IPS-11a (cell line): ENCODE data around the gene ASCC2.
A peak's percentile ranks its signal among the peaks of the same experiment; 100 is the strongest.
"Not testable (repeated sequence)": the region's sequence is repeated elsewhere in the genome, so short reads cannot be mapped to it uniquely, and the experiment has no call there.

Experiments
- H3K4me3 ChIP-seq: one replicate; pipeline ENCODE4 v1.5.1; 2013; ENCODE audit warnings: low read depth, low read length, control low read depth

The ASCC2 gene, protein sequence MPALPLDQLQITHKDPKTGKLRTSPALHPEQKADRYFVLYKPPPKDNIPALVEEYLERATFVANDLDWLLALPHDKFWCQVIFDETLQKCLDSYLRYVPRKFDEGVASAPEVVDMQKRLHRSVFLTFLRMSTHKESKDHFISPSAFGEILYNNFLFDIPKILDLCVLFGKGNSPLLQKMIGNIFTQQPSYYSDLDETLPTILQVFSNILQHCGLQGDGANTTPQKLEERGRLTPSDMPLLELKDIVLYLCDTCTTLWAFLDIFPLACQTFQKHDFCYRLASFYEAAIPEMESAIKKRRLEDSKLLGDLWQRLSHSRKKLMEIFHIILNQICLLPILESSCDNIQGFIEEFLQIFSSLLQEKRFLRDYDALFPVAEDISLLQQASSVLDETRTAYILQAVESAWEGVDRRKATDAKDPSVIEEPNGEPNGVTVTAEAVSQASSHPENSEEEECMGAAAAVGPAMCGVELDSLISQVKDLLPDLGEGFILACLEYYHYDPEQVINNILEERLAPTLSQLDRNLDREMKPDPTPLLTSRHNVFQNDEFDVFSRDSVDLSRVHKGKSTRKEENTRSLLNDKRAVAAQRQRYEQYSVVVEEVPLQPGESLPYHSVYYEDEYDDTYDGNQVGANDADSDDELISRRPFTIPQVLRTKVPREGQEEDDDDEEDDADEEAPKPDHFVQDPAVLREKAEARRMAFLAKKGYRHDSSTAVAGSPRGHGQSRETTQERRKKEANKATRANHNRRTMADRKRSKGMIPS

DNA sequence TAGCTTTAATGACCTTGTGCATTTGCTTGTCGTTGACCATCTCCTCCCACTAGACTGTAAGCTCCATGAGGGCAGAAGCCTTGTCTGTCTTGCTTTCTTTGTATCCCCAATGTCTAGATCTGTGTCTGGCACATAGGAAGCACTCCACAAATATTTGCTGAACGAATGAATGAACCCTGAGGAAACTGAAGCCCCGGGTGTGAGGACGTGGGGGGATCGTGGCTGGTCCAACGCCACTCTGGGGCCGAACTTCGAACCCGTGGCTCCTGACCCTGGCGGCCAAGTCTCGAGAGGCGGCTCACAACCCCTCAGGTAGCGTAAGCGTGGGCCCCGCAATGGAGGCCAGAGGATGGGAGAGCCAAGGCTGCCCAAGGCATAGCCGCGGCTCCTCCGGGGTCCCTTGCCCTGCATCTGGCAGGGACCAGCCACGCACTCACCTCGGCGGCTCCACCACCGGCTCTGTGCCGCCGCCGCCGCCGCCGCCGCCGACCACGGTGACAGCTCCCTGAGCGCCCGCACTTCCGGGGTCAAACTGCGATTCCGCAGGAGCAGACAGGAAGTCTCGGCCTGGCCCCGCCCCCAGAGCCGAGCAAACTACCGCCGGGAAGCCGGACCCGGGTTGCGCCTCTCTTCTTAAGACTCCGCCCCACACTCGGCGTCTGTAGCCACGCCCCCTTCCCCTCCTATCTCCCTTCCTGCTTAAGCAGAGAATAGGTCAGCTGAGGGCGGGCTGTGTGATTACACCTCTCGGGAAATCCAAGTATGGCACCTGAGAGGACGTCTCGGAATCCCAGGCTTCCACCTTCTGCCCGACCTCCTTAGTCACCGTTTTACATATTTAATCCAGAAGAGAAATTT, at the start of gene ASCC2:
TSS of gene ASCC2 (minus strand) at position 534 of the 858 bp plus-strand sequence. CDS start 5,949 bp downstream, outside the sequence.
- peak within 1 kb of the TSS; percentile 93 for H3K4me3 ChIP-seq

DNA sequence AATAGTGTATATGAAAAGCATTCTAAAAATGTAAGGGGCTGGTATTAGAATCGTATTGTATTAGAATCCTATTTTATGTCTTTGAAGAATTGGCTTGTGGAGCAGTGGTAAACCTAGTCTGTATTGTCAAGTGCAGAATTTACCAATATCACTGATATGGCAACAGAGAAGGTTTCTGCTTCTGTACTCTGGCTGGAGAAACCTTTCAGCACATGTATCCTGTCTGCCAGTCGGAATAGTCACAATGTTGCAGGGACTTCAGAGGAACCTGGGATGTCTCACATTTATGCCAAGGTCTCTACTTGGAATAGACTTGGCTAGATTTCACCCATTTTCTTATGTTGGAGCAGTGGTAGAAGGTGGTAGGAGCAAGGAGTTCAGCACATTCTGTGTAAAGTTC, 49.3 kb upstream of the ASCC2 start:
- no peak overlapping the region for H3K4me3 ChIP-seq

DNA sequence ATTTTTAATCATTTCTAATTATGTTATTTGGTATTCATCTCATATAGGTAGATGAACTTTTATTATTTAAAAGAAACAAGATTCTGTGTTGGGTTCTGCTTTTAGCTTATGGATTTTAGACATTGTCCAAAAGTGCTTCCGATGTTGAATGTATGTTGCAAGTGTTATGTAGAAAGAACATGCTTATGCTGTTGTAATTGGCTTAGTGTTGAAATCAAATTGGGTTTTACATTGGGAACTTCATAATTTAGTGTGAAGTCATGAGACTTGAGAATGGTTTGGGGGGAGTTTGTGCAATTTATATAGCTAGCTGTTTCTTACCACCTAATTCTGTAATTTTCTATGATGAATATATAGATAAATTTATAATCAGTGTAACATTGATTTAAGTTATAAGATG, 48.5 kb upstream of the ASCC2 start:
- no peak overlapping the region for H3K4me3 ChIP-seq

DNA sequence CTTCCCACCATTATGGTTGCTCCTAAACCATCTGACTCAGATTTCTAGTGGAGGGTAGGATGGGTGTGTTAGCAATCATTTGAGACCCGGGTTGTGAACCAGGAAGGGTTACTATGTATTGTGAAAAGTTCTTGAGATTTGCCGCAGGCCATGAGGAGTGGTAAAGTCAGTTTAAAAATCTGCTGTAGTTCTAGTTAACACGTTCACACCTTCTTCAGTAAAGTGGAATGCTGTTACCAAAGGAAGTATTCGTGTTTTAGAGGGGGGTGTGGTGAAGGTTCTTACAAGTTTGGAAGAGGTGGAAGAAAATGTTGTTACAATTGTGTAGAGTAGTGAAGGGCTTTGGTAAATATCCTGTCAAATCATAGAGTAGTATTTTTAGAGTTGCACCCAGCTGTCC, 47.5 kb upstream of the ASCC2 start:
- H3K4me3 ChIP-seq = no peak overlapping the region

DNA sequence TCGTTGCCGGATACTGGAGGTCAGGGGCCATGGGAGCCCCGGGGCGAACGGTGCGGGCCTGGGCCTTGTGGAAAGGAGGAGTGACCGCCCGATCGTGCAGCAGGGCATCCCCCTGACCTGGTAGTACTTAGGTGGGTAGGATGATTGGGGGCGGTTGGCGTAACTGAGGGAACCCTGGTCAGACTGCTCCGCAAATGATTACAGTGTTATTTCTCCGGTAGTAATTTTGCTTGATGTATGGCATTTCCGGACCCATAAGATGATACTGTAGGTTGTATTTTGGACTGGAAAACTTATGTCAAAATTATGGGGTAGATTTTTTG, 45.7 kb upstream of the ASCC2 start:
- peak overlapping the region; percentile 85 for H3K4me3 ChIP-seq

DNA sequence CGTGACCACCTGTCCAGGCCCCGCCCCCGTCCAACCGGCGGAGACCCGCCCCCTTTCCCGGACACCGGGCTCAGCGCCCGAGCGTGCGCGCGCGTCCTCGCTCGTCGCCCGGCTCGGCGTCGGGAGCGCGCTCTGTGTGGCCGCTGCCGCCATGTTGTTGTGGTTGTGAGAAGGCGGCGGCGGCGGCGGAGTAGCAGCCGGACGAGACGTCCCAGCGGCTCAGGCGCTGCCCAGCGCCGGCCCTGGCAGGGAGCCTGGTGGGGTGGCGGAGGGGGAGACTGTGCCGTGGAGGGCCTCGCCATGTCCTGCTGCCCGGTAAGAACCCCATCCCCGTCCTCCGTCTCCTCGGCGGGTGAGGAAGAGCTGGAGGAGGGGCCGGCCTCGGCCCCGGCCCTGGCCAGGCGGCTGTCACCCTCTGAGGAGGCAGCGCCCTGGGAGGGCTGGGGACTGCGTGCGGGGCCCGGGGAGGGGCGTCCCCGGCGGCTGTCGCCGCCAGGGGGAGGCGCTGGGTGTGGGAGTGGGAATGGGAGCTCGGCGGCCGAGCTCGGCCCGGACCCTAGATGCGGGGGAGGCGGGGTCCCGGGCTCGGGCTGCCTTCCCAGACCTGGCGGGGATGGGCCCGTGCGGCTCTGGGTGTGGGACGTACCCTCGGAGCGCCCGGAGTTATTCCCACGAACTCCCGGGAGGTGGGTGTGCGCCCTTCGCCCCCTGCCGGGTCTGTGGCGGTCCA, 45.1 kb upstream of the ASCC2 start, which contains the start of gene MTMR3:
TSS of gene MTMR3 (plus strand) at position 130 of the 730 bp plus-strand sequence. CDS start 87,886 bp downstream, outside the sequence.
- peak within 1 kb of the TSS; percentile 85 for H3K4me3 ChIP-seq

DNA sequence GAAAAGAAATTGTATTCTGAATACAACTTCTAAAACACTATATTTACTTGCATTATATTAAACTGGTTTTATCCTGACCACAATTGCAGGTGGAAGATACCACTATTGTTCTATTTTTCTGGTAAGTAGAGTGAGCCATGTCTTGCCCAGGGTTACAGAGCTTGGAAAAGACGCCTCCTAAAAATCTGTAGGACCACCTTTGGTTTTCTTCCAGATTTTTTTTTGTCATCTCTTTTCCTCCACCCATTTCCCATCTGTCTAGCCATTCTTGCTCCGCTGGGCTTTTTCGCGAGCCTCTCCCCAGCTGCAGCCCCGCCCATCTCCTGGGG, 44.6 kb upstream of the ASCC2 start:
- H3K4me3 ChIP-seq = no peak overlapping the region

DNA sequence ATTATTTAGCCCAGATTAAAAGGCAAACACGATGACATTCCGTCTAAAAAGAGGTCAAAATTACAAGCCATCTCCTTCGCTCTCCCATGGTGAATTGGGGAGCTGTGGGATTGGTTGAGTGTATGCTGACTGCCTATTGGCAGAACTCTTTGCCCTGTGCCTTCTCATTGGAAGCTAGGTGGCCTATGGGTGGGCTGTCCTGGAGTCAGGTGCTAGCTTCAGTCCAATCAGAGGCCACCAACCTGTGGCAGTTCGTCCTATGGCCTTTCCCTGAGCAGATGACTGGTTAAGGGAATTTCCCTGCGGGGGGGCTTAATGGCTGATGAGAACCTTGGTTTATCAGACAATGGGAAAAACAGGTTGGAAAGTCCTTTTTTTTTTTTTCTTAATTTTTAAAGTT, 41.7 kb upstream of the ASCC2 start:
- H3K4me3 ChIP-seq = no peak overlapping the region

DNA sequence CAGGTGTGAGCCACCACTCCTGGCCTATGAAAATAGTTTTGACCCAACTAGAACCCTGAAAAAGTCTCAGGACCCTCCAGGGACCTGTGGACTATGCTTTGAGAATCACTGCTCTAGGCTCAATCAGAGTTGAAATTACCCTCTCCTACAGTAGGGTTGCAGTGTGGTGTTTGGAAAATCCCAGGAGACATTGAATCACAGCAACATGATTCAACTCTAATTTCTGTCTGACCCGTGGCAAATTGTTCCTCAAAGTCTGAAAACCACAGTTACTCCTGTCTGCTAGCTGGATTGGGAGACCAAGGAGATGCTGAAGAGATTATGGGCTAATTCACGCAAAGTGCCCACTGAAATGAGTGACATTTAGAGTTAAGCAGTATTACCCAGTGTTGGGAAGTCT, 39.5 kb upstream of the ASCC2 start:
- no peak overlapping the region for H3K4me3 ChIP-seq

DNA sequence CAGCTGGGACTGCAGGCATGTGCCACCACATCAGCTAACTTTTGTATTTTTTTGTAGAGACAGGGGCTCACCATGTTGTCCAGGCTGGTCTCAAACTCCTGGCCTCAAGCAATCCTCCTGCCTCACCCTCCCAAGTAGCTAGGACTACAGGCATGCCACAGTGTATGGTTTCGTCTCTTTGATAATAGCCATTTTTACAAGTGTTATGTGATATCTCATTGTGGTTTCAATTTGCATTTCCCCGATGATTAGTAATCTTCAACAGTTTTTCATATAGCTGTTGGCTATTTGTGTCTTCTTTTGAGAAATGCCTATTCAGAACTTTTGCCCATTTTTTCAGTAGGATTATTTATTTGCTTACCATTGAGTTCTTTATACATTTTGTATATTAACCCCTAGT, 35.9 kb upstream of the ASCC2 start:
- H3K4me3 ChIP-seq = no peak overlapping the region

DNA sequence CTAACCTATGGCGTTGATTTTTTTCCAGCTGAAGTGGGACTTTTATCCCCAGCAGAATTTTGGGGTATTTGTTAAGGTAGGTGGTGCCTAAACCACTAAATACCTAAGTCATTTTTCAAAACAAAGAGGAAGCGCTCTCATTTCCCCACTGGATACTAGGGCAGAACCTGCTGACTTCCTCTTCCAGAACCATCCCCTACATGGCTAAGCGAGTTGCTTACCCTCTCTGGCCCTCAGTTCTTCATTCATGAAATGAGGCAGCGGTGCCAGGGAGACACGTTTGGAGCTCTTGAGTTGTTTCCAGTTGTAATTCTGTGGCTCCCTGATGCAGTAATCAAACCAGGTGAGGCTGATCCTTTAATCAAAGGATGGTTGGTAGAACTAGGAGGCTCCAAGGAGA, 34.9 kb upstream of the ASCC2 start:
- H3K4me3 ChIP-seq = no peak overlapping the region

DNA sequence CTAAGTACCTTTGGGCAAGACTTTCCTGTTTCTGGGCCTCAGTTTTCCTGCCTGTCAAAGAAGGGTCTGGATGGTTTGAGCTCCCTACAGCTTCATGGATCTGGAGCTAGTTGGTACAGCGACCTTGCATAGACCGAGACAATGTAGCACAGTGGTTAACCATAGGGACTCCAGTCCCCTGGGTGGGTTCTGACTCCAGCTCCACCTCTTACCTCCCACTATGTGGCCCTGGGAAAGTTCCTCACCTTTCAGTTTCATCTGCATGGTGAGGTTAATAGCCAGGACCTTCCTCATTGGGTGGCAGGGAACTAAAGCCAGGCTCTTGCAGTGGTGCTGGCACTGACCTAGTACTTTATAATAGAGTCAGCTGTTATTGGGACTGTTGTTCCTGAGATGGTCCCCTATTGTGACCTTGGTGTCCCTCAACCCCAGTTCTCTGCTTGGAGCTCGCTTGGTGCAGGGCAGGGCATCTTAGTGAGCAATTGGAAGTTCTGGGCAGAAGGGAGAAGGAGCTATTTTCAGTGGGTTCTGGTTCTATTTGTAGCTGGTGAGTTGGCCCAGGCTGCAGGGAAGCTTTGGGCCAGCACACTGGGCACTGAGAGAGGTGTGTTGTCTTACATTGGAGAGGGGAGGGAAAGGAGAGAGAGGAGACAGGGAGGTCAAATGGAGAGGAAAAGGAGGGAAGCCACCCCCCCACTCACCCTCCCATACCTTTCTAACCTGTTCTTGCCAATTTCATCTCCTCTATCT, 34.2 kb upstream of the ASCC2 start:
- no peak overlapping the region for H3K4me3 ChIP-seq

DNA sequence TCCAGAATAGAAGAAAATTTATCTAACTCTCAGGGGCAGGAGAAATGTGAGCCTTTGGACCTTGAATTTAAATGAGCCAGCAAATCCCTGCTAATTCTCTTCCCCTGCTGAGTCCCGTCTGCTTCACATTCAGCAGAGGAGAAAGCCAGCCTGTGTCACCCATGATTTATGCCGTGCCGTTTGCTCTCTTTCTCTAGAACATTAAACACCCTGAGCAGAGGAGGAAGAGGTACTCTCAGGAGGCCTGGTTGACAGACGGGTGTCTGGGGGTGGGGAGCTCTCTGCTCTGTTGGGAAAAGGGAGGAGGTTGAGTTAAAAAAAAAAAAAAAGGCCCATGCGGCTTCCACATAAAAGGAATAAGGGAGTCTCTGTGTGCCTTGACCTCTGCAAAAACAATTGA, 33.6 kb upstream of the ASCC2 start:
- H3K4me3 ChIP-seq = no peak overlapping the region

DNA sequence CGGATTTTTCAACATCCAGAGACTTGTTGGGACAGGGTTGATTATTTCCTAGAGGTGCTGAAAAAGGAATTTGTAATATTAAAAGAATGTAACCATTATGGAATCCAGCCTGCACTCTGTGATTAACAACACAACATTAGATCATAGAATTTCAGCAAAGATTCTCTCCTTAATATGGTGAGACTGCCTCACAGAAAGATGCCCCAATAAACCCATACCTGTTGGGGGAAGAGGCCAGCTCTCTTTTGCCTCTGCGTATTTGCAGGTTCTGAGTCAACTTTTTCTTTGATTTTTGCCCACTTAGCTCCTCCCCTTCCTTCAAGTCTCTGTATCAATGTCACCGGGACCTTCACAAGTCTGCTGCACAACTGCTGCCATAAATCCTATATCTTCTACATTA, 32.5 kb upstream of the ASCC2 start:
- no peak overlapping the region for H3K4me3 ChIP-seq

DNA sequence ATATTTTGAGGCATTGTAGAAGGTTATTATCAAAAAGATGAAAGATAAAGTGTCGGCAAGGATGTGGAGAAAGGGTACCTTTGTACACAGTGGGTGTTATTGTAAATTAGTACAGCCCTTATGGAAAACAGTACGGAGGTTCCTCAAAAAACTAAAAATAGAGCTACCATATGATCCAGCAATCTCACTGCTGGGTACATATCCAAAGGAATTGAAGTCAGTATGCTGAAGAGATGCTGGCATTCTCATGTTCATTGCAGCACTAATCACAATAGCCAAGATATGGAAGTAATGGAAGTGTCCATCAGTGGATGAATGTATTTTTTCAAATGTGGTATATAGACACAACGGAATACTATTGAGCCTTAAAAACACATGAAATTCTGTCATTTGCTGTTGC, 29.8 kb upstream of the ASCC2 start:
- no peak overlapping the region for H3K4me3 ChIP-seq

DNA sequence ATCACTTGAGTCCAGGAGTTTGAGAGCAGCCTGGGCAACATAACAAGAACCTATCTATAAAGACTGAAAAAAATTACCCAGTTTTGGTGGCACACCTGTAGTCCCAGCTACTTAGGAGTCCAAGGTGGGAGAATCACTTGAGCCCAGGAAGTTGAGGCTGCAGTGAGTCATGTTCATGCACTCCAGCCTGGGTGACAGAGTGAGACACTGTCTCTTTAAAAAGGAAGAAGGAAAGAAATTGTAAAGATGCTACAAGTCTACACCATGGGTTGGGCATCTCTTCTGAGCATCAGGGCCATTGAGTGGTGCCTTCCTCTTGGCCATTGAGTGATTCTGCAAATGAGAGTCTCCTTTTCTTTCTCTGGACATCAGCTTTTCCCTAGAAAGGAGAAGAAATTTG, 29.2 kb upstream of the ASCC2 start:
- H3K4me3 ChIP-seq = no peak overlapping the region

DNA sequence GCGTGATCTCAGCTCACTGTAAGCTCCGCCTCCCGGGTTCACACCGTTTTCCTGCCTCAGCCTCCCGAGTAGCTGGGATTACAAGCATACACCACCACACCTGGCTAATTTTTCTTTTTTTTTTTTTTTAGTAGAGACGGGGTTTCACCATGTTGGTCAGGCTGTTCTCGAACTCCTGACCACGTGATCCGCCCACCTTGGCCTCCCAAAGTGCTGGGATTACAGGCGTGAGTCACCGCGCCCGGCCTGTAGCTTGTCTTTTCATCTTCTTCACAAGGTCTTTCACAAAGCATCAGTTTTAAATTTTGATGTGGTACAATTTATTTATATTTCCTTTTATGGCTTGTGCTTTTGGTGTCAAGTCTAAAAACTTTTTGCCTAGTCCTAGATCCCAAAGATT, 27.5 kb upstream of the ASCC2 start:
- H3K4me3 ChIP-seq = not testable (repeated sequence)

DNA sequence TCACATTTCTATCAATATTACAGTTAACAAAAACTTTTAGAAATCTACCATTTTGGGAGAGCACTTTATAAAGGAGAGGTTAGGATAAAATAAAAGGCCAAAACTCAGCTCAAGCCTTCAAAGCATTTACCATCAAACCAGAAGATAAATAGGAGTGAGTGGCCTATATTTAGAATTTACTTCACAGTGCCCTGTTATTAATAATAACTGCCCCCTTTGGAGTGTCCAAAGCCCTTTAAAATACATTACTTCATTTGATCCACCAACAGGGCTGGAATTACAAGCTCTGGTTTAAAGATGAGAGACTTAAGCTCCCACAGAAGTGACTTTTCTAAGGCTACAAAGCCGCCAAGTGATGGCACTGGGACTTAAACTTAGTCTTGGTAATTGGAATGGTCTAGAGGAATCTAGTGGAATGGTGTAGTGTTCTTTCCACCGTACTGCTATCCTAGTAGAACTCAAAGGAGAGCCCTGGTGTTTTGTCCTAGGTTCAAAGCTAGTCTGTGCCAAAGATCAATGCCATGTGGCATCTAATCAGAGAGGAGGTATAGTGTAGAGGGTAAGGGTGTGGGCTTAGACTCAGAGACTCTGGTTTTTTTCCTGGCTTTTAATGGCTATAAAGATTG, 23.7 kb upstream of the ASCC2 start:
- H3K4me3 ChIP-seq = no peak overlapping the region

DNA sequence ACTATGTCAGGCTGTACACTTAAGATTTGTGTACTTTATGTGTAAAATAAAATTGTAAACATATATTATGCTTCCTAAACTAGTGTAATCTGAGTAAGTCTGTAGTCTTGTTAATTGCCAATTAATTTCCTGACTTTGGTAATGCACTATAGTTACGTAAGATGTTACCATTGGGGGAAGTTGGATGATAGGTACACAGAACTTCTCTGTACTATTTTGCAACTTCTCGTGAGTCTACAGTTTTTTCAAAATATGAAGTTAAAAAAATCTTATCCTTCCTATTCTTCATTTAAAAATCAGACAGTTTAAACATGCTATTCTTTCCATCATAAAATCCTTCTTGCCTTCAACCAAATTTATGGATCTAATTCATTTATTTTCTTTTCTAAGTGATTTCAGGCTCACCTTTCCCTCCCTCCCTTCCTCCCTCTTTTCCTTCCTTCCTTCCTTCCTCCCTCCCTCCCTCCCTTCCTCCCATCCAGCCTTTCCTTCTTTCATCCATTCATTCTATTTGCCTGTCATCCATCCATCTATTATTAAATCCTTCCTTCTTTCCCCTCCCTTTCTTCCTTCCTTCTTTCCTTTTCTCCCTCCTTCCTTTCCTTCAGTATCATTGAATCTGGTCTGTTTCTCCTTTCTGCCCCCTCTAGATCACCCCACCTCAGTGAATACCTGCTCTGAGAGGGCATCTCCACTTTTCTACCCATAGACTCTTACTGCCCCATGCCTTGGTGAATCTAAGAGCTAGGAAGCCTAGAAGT, 22.1 kb upstream of the ASCC2 start:
- H3K4me3 ChIP-seq = no peak overlapping the region
